H1 (cell line): ENCODE data around the gene PATJ.

Source experiments
- BCL11A ChIP-seq, 2 experiments: IDR thresholded peaks; one replicate each; pipeline ENCODE4 v1.6.1; 2011; ENCODE audit warnings: low read depth in 2 of 2, low read length in 2 of 2, mild to moderate bottlenecking in 2 of 2
- CHD2 ChIP-seq: IDR thresholded peaks from 2 replicates; pipeline ENCODE4 v1.6.1; 2012; ENCODE audit warnings: low read length, improper control_type of control experiment
- EZH2 ChIP-seq: fragments of 200-600 bp; sonication (generic); IDR thresholded peaks from 2 replicates; pipeline ENCODE4 v1.7.1; 2012; ENCODE audit warnings: low read depth, mild to moderate bottlenecking, moderate library complexity, low read length, inconsistent platforms; ENCODE audit not compliant: severe bottlenecking
- POLR2A ChIP-seq, 2 experiments: IDR thresholded peaks; 1 replicate in 1 of 2; 2 replicates in 1 of 2; pipeline ENCODE4 v1.6.1; 2011; ENCODE audit warnings: low read depth in 2 of 2, low read length in 2 of 2, mild to moderate bottlenecking in 2 of 2; ENCODE audit errors: control extremely low read depth in 1 of 2
- YY1 ChIP-seq: IDR thresholded peaks from 2 replicates; pipeline ENCODE4 v1.6.1; 2011; ENCODE audit warnings: low read depth, mild to moderate bottlenecking, low read length
- TF ChIP-seq, protein P1 (sequence below), 3 experiments: IDR thresholded peaks; 1 replicate in 2 of 3; 2 replicates in 1 of 3; pipeline versions ENCODE4 v1.5.1 to v1.6.1; 2011; ENCODE audit warnings: low read length in 3 of 3, mild to moderate bottlenecking in 3 of 3, inconsistent platforms in 2 of 3, low read depth in 1 of 3, moderate library complexity in 1 of 3; ENCODE audit not compliant: insufficient read depth in 1 of 3; ENCODE audit errors: control extremely low read depth in 1 of 3

DNA sequence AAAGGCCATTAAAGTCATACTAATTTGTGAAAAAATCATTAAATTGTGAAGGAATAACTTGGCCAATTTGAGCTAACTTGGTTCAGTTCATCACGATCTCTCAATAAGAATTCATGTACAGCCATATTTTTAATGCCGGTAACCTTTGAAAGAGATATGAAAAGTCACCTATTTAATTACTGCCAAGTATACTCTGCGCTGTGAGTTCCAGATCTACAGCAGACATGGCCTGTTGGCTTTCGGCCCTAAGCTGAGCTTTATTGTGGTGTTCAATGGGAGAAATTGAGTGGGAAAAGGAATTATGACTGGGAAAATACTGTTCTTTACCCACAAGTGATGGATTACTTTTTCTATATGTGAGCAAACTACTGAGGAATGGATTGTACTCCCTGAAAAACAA is 292.5 kb downstream of the PATJ start:
- no peak for TF ChIP-seq POLR2A (IDR thresholded peaks at IDR 0.05; ENCODE audit: control extremely low read depth in 1 of 2, low read depth in 2 of 2, low read length in 2 of 2)
- TF ChIP-seq BCL11A (IDR thresholded peaks at IDR 0.05; ENCODE audit: low read depth in 2 of 2, low read length in 2 of 2): no peak
- TF ChIP-seq, protein P1, sequence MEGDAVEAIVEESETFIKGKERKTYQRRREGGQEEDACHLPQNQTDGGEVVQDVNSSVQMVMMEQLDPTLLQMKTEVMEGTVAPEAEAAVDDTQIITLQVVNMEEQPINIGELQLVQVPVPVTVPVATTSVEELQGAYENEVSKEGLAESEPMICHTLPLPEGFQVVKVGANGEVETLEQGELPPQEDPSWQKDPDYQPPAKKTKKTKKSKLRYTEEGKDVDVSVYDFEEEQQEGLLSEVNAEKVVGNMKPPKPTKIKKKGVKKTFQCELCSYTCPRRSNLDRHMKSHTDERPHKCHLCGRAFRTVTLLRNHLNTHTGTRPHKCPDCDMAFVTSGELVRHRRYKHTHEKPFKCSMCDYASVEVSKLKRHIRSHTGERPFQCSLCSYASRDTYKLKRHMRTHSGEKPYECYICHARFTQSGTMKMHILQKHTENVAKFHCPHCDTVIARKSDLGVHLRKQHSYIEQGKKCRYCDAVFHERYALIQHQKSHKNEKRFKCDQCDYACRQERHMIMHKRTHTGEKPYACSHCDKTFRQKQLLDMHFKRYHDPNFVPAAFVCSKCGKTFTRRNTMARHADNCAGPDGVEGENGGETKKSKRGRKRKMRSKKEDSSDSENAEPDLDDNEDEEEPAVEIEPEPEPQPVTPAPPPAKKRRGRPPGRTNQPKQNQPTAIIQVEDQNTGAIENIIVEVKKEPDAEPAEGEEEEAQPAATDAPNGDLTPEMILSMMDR (IDR thresholded peaks at IDR 0.05; ENCODE audit: control extremely low read depth in 1 of 3, insufficient read depth in 1 of 3, low read depth in 1 of 3, low read length in 3 of 3): no peak
- no peak for TF ChIP-seq YY1
- no peak for TF ChIP-seq EZH2
- no peak for TF ChIP-seq CHD2
